ENCODE results near the gene CYSLTR2.

DNA sequence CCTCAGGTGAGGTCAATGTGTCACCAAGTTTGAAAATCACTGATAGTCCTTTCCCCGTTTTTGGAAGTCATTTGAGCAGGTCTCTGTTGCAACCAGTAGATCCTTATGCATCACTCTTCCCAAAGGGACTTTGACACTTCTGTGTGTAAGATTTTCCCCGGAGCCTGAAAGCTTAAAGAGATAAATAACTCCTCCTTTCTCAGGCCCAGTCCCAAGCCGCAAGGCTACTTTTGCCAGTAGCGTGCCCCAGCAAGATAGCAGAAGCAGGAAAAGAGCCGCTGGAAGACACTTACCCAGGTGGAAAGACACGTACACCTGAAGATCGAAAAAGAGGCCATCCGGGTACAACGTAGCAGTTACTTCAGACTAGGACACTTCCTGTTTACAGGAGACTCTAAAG lies 106.9 kb downstream of the CYSLTR2 start:
- TF ChIP-seq, protein P1, sequence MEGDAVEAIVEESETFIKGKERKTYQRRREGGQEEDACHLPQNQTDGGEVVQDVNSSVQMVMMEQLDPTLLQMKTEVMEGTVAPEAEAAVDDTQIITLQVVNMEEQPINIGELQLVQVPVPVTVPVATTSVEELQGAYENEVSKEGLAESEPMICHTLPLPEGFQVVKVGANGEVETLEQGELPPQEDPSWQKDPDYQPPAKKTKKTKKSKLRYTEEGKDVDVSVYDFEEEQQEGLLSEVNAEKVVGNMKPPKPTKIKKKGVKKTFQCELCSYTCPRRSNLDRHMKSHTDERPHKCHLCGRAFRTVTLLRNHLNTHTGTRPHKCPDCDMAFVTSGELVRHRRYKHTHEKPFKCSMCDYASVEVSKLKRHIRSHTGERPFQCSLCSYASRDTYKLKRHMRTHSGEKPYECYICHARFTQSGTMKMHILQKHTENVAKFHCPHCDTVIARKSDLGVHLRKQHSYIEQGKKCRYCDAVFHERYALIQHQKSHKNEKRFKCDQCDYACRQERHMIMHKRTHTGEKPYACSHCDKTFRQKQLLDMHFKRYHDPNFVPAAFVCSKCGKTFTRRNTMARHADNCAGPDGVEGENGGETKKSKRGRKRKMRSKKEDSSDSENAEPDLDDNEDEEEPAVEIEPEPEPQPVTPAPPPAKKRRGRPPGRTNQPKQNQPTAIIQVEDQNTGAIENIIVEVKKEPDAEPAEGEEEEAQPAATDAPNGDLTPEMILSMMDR (conservative IDR thresholded peaks at IDR 0.05 in 1 of 2, IDR thresholded peaks at IDR 0.05 in 1 of 2; ENCODE audit: low read depth in 1 of 2, low read length in 2 of 2), result no peak
- no peak for TF ChIP-seq EZH2 (IDR thresholded peaks at IDR 0.05; ENCODE audit: low read length, missing control alignments)

Measured in fibroblast of lung (primary cell).